OCI-LY3 (cell line): Measurements from ENCODE around the gene UBE2A.

Experiments used
- H2AFZ ChIP-seq: fragments of 200-600, 300-600 bp; shearing (Covaris generic); 2 replicates; pipeline ENCODE4 v1.6.0; 2014; ENCODE audit warnings: antibody characterized with exemption, low read depth, low read length
- H3K27ac ChIP-seq: fragments of 200-600, 300-600 bp; sonication (generic); 2 replicates; pipeline ENCODE4 v1.5.1; 2014; ENCODE audit warnings: mild to moderate bottlenecking, low read length, moderate library complexity, mixed read lengths
- H3K27me3 ChIP-seq: fragments of 200-600, 300-600 bp; sonication (generic); 2 replicates; pipeline ENCODE4 v1.6.1; 2014; ENCODE audit warnings: low read depth, low read length, mixed read lengths
- H3K36me3 ChIP-seq: fragments of 200-600, 300-600 bp; sonication (generic); replicated peaks from 2 replicates; pipeline ENCODE3; 2014; ENCODE audit warnings: low read depth, low read length, mixed read lengths
- H3K4me1 ChIP-seq: fragments of 300-600, 200-600 bp; sonication (generic); 2 replicates; pipeline ENCODE4 v1.6.1; 2014; ENCODE audit warnings: low read length, mixed read lengths
- H3K4me2 ChIP-seq: fragments of 200-600, 300-600 bp; sonication (generic); 2 replicates; pipeline ENCODE4 v1.6.1; 2014; ENCODE audit warnings: low read length, mixed read lengths
- H3K4me3 ChIP-seq: fragments of 300-600, 200-600 bp; sonication (generic); 2 replicates; pipeline ENCODE4 v1.5.1; 2014; ENCODE audit warnings: antibody characterized with exemption, mild to moderate bottlenecking, low read length, moderate library complexity
- H3K79me2 ChIP-seq: fragments of 300-600, 200-600 bp; shearing (Covaris generic); 2 replicates; pipeline ENCODE4 v1.6.1; 2014; ENCODE audit warnings: mild to moderate bottlenecking, low read length, mixed read lengths
- H3K9ac ChIP-seq: fragments of 300-600, 200-600 bp; shearing (Covaris generic); 2 replicates; pipeline ENCODE4 v1.6.0; 2014; ENCODE audit warnings: mild to moderate bottlenecking, low read length, moderate library complexity
- H3K9me3 ChIP-seq: fragments of 200-600, 300-600 bp; shearing (Covaris generic); 2 replicates; pipeline ENCODE4 v1.6.1; 2014; ENCODE audit warnings: low read length, mixed read lengths; ENCODE audit not compliant: insufficient read depth
- H4K20me1 ChIP-seq: fragments of 200-600, 300-600 bp; sonication (generic); 2 replicates; pipeline ENCODE4 v1.6.1; 2016; ENCODE audit warnings: low read length, mixed read lengths; ENCODE audit not compliant: insufficient read depth
- CTCF ChIP-seq: fragments of 200-600, 300-600 bp; sonication (generic); IDR thresholded peaks from 2 replicates; pipeline ENCODE4 v1.5.1; 2014; ENCODE audit warnings: antibody characterized with exemption, low read length, low read depth
- EZH2phosphoT487 ChIP-seq: fragments of 200-600 bp; shearing (Covaris generic); IDR thresholded peaks from 2 replicates; pipeline ENCODE4 v1.6.1; 2018; ENCODE audit warnings: antibody characterized with exemption, mixed run types, low read depth

Gene UBE2A

GRCh38 chrX:119624951-119625668, 50.7 kb downstream of the UBE2A start:
- no peaks in the 10 kb centered on the region for H3K79me2 ChIP-seq
- no peak overlapping the region for H3K4me3 ChIP-seq
- H3K9me3 ChIP-seq = no peaks in the 10 kb centered on the region
- peaks cover 15% of the 10 kb centered on the region for H3K4me1 ChIP-seq
- no peaks in the 10 kb centered on the region for H4K20me1 ChIP-seq
- H3K9ac ChIP-seq = no peak overlapping the region
- H2AFZ ChIP-seq = no peak overlapping the region
- H3K36me3 ChIP-seq = peaks cover 24% of the 10 kb centered on the region
- no peak overlapping the region for H3K27ac ChIP-seq
- H3K4me2 ChIP-seq = no peak overlapping the region
- TF ChIP-seq CTCF (no peak), EZH2phosphoT487 (no peak)
- no peaks in the 10 kb centered on the region for H3K27me3 ChIP-seq

- Histone ChIP-seq H3K4me1 (peaks cover 9% of the 10 kb centered on the region), H3K36me3 (peaks cover 27% of the 10 kb centered on the region), H3K9ac (no peak overlapping the region), H4K20me1 (no peaks in the 10 kb centered on the region), H3K27ac (no peak overlapping the region), H3K4me3 (no peak overlapping the region), H3K79me2 (no peaks in the 10 kb centered on the region), H2AFZ (no peak overlapping the region), H3K9me3 (no peaks in the 10 kb centered on the region), H3K27me3 (no peaks in the 10 kb centered on the region), H3K4me2 (no peak overlapping the region)
- TF ChIP-seq EZH2phosphoT487 = no peak
- TF ChIP-seq CTCF = no peak
These were observed 51.5 kb downstream of the UBE2A start for GRCh38 chrX:119625843-119626242.
